Stimulated activated naive CD8-positive, alpha-beta T cell treated with anti-CD3 and anti-CD28 coated beads, Interleukin-15, amount 100 ng/mL, for 72 hours (primary cell): ENCODE results near the gene REXO1.

Experiments
- ATAC-seq: fragments of 150-1000 bp; cut with Tn5 transposase; 2 replicates; pipeline ENCODE4 v1.10.0; 2021; ENCODE audit warnings: mild to moderate bottlenecking, moderate library complexity
- DNase-seq, 2 donors: peaks; one replicate each; pipeline ENCODE4 v3.0.0; 2021 to 2022
- H3K27ac Mint-ChIP-seq, 2 donors: one replicate each; pipeline ENCODE4 v1.8.0; 2022; ENCODE audit warnings: mild to moderate bottlenecking in 2 of 2, mixed read lengths in 2 of 2, moderate library complexity in 2 of 2
- H3K27me3 Mint-ChIP-seq: one replicate; pipeline ENCODE4 v1.8.0; 2022; ENCODE audit warnings: mixed read lengths
- H3K4me1 Mint-ChIP-seq: one replicate; pipeline ENCODE4 v1.8.0; 2022; ENCODE audit warnings: mild to moderate bottlenecking, mixed read lengths
- H3K4me3 Mint-ChIP-seq, 2 donors: one replicate each; pipeline ENCODE4 v1.8.0; 2022; ENCODE audit warnings: mild to moderate bottlenecking in 2 of 2, mixed read lengths in 2 of 2, moderate library complexity in 1 of 2
- H3K9me3 Mint-ChIP-seq, 2 donors: one replicate each; pipeline ENCODE4 v1.8.0; 2022; ENCODE audit warnings: mixed read lengths in 2 of 2

Gene REXO1

GRCh38 chr19:1836458-1837221, 11.6 kb downstream of the REXO1 start:
- peaks cover 73% of the 10 kb centered on the region for H3K4me1 Mint-ChIP-seq
- no peak for DNase-seq
- no peaks in the 10 kb centered on the region for H3K9me3 Mint-ChIP-seq
- no peak overlapping the region for H3K4me3 Mint-ChIP-seq
- no peak for ATAC-seq
- no peaks in the 10 kb centered on the region for H3K27me3 Mint-ChIP-seq
- H3K27ac Mint-ChIP-seq, result no peak overlapping the region

- no peak for DNase-seq
- Mint-ChIP-seq H3K4me1 (peaks cover 53% of the 10 kb centered on the region), H3K9me3 (no peaks in the 10 kb centered on the region), H3K27me3 (no peaks in the 10 kb centered on the region), H3K4me3 (no peak overlapping the region), H3K27ac (peak overlapping the region in 1 of 2 donors; percentile 60)
- no peak for ATAC-seq
Observed at GRCh38 chr19:1833540-1833939, 14.7 kb downstream of the REXO1 start.

GRCh38 chr19:1832046-1832663, 16.1 kb downstream of the REXO1 start:
- H3K27me3 Mint-ChIP-seq, result no peaks in the 10 kb centered on the region
- H3K9me3 Mint-ChIP-seq, result no peaks in the 10 kb centered on the region
- no peak overlapping the region for H3K27ac Mint-ChIP-seq
- H3K4me3 Mint-ChIP-seq, result no peak overlapping the region
- peaks cover 40% of the 10 kb centered on the region for H3K4me1 Mint-ChIP-seq
- ATAC-seq (no peak), DNase-seq (no peak)

- DNase-seq, result no peak
- H3K9me3 Mint-ChIP-seq, result no peaks in the 10 kb centered on the region
- peaks cover 32% of the 10 kb centered on the region for H3K4me1 Mint-ChIP-seq
- H3K27me3 Mint-ChIP-seq, result no peaks in the 10 kb centered on the region
- H3K4me3 Mint-ChIP-seq, result no peak overlapping the region
- H3K27ac Mint-ChIP-seq, result no peak overlapping the region
- ATAC-seq, result no peak
Observed at GRCh38 chr19:1830978-1831377, 17.3 kb downstream of the REXO1 start.

- Mint-ChIP-seq H3K4me1 (peaks cover 31% of the 10 kb centered on the region), H3K27me3 (no peaks in the 10 kb centered on the region), H3K27ac (peak overlapping the region in 1 of 2 donors; percentile 28), H3K9me3 (no peaks in the 10 kb centered on the region), H3K4me3 (no peak overlapping the region)
- DNase-seq (no peak), ATAC-seq (no peak)
Observed at GRCh38 chr19:1830568-1830967, 17.7 kb downstream of the REXO1 start.

- DNase-seq (no peak), ATAC-seq (no peak)
- no peaks in the 10 kb centered on the region for H3K9me3 Mint-ChIP-seq
- peaks cover 30% of the 10 kb centered on the region for H3K4me1 Mint-ChIP-seq
- no peaks in the 10 kb centered on the region for H3K27me3 Mint-ChIP-seq
- no peak overlapping the region for H3K4me3 Mint-ChIP-seq
- no peak overlapping the region for H3K27ac Mint-ChIP-seq
Observed at GRCh38 chr19:1829958-1830357, 18.3 kb downstream of the REXO1 start.

- Mint-ChIP-seq H3K4me3 (no peak overlapping the region), H3K27me3 (no peaks in the 10 kb centered on the region), H3K4me1 (peaks cover 18% of the 10 kb centered on the region), H3K27ac (no peak overlapping the region), H3K9me3 (no peaks in the 10 kb centered on the region)
- ATAC-seq (peak; percentile 24), DNase-seq (no peak)
Observed at GRCh38 chr19:1828279-1829238, 19.7 kb downstream of the REXO1 start.

- Mint-ChIP-seq H3K27me3 (no peaks in the 10 kb centered on the region), H3K27ac (no peak overlapping the region), H3K4me3 (no peak overlapping the region), H3K9me3 (no peaks in the 10 kb centered on the region), H3K4me1 (peaks cover 18% of the 10 kb centered on the region)
- DNase-seq, result no peak
- peak; percentile 14 for ATAC-seq
Observed at GRCh38 chr19:1827566-1828278, 20.6 kb downstream of the REXO1 start.

GRCh38 chr19:1826557-1827521, 21.4 kb downstream of the REXO1 start:
- no peak overlapping the region for H3K4me3 Mint-ChIP-seq
- H3K27ac Mint-ChIP-seq, result no peak overlapping the region
- no peaks in the 10 kb centered on the region for H3K9me3 Mint-ChIP-seq
- DNase-seq (no peak), ATAC-seq (no peak)
- H3K4me1 Mint-ChIP-seq, result peaks cover 13% of the 10 kb centered on the region
- no peaks in the 10 kb centered on the region for H3K27me3 Mint-ChIP-seq

GRCh38 chr19:1825909-1826556, 22.2 kb downstream of the REXO1 start:
- no peaks in the 10 kb centered on the region for H3K27me3 Mint-ChIP-seq
- no peak overlapping the region for H3K4me3 Mint-ChIP-seq
- H3K27ac Mint-ChIP-seq, result no peak overlapping the region

GRCh38 chr19:1824252-1824622, 24.0 kb downstream of the REXO1 start:
- Mint-ChIP-seq H3K27ac (no peak overlapping the region), H3K4me1 (peaks cover 11% of the 10 kb centered on the region), H3K9me3 (no peaks in the 10 kb centered on the region), H3K27me3 (no peaks in the 10 kb centered on the region), H3K4me3 (no peak overlapping the region)
- no peak for ATAC-seq
- no peak for DNase-seq

More at GRCh38 chr19:1825909-1826556, 22.2 kb downstream of the REXO1 start:
- Mint-ChIP-seq H3K4me1 (peaks cover 11% of the 10 kb centered on the region), H3K9me3 (no peaks in the 10 kb centered on the region)
- ATAC-seq (peak; percentile 80), DNase-seq (peak; percentile 75 to 76)

- H3K27me3 Mint-ChIP-seq, result no peaks in the 10 kb centered on the region
- H3K9me3 Mint-ChIP-seq, result no peaks in the 10 kb centered on the region
- no peak overlapping the region for H3K27ac Mint-ChIP-seq
- ATAC-seq (no peak), DNase-seq (no peak)
- peaks cover 8% of the 10 kb centered on the region for H3K4me1 Mint-ChIP-seq
- H3K4me3 Mint-ChIP-seq, result no peak overlapping the region
Observed at GRCh38 chr19:1823539-1824251, 24.6 kb downstream of the REXO1 start.

- Mint-ChIP-seq H3K27me3 (no peaks in the 10 kb centered on the region), H3K4me1 (peaks cover 6% of the 10 kb centered on the region)
Observed at GRCh38 chr19:1823020-1823419, 25.3 kb downstream of the REXO1 start.

More at GRCh38 chr19:1823020-1823419, 25.3 kb downstream of the REXO1 start:
- Mint-ChIP-seq H3K4me3 (no peak overlapping the region), H3K9me3 (no peaks in the 10 kb centered on the region), H3K27ac (peak overlapping the region in 1 of 2 donors; percentile 85)
- ATAC-seq, result no peak
- DNase-seq, result no peak
